VCaP (cell line): ENCODE measurements around the gene RTN3.

Source experiments
- H3K27ac ChIP-seq: fragments of 450-650 bp; 2 replicates; pipeline ENCODE4 v1.5.1; 2017
- TF ChIP-seq, protein P1 (sequence below): fragments of 450-650 bp; conservative IDR thresholded peaks from 2 replicates; pipeline ENCODE4 v1.5.1; 2017; ENCODE audit warnings: mild to moderate bottlenecking, moderate library complexity

Gene RTN3

GRCh38 chr11:63749624-63750023, 68.3 kb downstream of the RTN3 start:
- TF ChIP-seq, protein P1, sequence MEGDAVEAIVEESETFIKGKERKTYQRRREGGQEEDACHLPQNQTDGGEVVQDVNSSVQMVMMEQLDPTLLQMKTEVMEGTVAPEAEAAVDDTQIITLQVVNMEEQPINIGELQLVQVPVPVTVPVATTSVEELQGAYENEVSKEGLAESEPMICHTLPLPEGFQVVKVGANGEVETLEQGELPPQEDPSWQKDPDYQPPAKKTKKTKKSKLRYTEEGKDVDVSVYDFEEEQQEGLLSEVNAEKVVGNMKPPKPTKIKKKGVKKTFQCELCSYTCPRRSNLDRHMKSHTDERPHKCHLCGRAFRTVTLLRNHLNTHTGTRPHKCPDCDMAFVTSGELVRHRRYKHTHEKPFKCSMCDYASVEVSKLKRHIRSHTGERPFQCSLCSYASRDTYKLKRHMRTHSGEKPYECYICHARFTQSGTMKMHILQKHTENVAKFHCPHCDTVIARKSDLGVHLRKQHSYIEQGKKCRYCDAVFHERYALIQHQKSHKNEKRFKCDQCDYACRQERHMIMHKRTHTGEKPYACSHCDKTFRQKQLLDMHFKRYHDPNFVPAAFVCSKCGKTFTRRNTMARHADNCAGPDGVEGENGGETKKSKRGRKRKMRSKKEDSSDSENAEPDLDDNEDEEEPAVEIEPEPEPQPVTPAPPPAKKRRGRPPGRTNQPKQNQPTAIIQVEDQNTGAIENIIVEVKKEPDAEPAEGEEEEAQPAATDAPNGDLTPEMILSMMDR: no peak
- no peak overlapping the region for H3K27ac ChIP-seq

GRCh38 chr11:63756919-63757761, 75.8 kb downstream of the RTN3 start:
- TF ChIP-seq, protein P1: no peak
- H3K27ac ChIP-seq: 0 out of 2 replicates have a peak overlapping the region, but pooled peaks have one; percentile 3

DNA sequence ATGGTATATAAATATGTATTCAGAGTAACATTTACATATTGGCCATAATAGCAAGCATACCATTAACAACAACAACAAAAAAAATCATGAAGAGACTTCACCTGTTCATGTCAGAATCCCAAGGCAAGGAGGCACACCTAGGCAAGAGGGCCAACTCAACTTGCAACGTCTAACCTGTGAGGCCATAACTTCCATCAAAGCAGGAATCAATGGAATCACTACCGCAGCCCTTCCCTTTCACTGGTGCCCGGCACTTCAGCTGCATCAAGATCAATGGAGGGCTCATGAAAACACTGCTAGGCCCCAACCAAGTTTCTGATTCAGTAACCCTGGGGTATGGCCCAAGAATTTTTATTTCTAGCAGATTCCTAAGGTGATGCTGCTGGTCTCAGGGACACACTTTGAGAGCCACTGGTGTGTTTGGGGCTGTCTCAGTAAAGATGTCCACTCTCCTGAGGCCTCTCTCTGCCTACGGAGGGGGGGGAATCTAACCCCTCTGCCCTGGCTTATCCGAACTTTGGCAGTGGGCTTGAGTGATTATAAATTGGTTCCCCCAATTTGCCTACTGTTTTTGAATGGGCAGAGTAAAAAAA, 79.3 kb downstream of the RTN3 start:
- no peak overlapping the region for H3K27ac ChIP-seq

DNA sequence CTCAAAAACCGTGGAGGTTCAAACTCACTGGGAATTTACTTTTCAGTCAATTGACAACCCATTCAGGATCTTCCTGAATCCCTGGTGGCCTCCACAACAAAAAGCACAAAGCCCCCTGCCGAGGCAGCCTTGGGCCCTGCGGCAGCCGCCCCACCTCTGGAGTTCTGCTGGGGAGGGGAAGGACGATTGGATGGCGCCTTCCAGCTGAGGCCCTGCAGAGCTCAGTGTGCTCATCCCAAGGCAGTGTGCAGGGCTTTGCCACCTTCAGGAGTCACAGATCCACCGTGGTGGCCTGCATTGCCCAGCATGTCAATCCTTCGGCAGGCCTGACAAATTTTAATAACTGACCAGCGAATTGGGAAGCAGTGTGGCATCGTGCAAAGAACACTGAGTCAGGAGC, 79.9 kb downstream of the RTN3 start:
- H3K27ac ChIP-seq: no peak overlapping the region
- TF ChIP-seq, protein P1: no peak

More for the DNA sequence above, 79.3 kb downstream of the RTN3 start:
- TF ChIP-seq, protein P1: no peak

DNA sequence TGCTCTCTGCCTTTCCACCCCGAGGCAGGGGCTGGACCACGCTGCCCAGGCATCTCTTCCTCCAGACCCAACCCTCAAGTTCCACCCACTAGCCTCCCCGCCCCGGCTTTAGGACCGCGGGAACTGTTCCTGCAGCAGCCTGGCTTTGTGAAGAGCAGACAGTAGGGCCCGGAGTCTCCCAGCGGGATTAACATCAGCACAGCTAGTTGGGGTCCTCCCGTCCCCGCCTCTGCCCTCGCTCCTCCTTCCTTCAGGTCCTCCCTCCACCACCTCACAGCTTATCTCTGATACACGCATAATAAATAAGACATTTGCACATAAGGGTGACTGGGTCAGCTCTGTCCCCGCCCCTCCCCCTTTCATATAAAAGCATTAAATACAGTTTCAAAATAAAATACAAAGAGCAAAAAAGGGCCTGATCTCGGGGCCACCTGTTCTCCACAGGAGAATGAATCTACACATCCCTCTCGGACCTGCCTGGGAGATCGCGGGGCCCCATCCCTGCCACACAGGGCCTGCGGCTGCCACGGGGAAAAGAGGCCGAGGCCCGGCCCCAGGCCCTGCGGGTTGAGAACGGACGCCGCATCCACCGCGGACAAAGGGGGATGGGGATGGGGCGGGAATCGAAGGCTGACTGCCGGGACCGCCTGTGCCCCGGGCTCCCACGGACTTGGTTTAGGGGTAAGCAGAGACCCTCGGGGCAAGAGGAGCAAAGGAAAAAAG, 80.8 kb downstream of the RTN3 start:
- H3K27ac ChIP-seq: no peak overlapping the region
- TF ChIP-seq, protein P1: no peak

- no peak overlapping the region for H3K27ac ChIP-seq
- TF ChIP-seq, protein P1: no peak
Observed at GRCh38 chr11:63762654-63763495, 81.6 kb downstream of the RTN3 start.
